Heart left ventricle (tissue), 13 donors: ENCODE measurements around the gene CCL8.

ENCODE experiments used
- POLR2A ChIP-seq, 2 donors: fragments of 450-650 bp; IDR thresholded peaks; one replicate each; pipeline ENCODE4 v1.6.1; 2017; ENCODE audit warnings: antibody characterized with exemption in 2 of 2, mild to moderate bottlenecking in 2 of 2, moderate library complexity in 2 of 2
- TF ChIP-seq, protein P1 (sequence below), 12 donors: fragments of 200-600 bp; sonication (generic) in 4 of 12; IDR thresholded peaks; one replicate each; pipeline versions ENCODE4 v1.5.0 to v1.8.0; 2018 to 2022; ENCODE audit warnings: antibody characterized with exemption in 12 of 12, mild to moderate bottlenecking in 5 of 12
- donor health status: ischemic (EF 13 %, LVEDD 7.1; RV severe dilation, severe dysfunction).
- donor health status: DM: no; HTN: yes; CAD: no.
- donor health status: DM: no; HTN: no; CAD: no.
- donor health status: ischemic (EF 25% LVEDD 6.9; RV normal size, moderate dysfunction).
- donor health status: ischemic (EF 25% LVEDD 5.7; RV mildly dilated, moderate dysfunction).
- donor health status: ischemic (EF 35%, LVEDD 5.7; RV mildly dilated, moderate dysfunction).
- donor health status: nonischemic (EF 11% LVEDD 7.7; RV severe dilation, severe dysfunction).
- donor health status: DM: yes; HTN: yes; CAD: no.
- donor health status: PGD.
- donor health status: ischemic (EF 29% LVEDD 5.4; RV normal size, mild dysfunction).
- donor health status: nonischemic (EF 23%, LVEDD 6.1; RV moderate dilation, normal function).

DNA sequence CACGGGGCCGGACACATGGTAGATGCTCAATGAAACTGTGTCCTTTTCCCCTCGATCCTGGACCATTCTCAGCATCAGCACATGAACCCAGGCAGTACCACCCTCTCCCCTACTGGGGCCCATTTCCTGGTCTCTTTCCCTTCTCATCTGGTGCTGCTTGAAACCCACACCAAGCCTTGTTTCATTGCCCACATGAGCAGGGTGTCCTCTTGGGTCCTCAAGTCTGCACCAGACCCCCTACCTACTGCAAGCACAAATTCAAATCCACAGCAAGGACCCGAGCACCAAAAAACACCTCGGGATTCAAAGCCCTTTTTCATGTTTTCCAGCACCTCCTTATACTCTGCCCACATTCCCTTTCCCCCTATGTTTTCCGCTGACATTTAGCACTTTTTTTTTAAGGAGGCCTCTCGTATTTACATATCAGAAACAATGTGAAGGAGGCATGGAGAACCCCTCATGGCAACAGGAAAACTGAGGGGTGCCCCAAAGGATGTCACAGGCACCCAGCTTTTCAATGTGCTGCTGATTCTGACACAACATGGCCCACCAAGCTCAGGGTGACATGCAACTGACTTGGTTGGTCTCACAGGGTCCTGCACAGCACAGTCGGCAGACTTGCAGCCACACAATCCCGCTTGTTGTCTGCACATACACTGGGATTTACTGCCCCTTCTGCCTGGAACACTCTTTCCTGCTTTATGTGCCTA is 48.4 kb downstream of the CCL8 start:
- no peak for TF ChIP-seq POLR2A (IDR thresholded peaks at IDR 0.05)
- TF ChIP-seq, protein P1, sequence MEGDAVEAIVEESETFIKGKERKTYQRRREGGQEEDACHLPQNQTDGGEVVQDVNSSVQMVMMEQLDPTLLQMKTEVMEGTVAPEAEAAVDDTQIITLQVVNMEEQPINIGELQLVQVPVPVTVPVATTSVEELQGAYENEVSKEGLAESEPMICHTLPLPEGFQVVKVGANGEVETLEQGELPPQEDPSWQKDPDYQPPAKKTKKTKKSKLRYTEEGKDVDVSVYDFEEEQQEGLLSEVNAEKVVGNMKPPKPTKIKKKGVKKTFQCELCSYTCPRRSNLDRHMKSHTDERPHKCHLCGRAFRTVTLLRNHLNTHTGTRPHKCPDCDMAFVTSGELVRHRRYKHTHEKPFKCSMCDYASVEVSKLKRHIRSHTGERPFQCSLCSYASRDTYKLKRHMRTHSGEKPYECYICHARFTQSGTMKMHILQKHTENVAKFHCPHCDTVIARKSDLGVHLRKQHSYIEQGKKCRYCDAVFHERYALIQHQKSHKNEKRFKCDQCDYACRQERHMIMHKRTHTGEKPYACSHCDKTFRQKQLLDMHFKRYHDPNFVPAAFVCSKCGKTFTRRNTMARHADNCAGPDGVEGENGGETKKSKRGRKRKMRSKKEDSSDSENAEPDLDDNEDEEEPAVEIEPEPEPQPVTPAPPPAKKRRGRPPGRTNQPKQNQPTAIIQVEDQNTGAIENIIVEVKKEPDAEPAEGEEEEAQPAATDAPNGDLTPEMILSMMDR (IDR thresholded peaks at IDR 0.05), result no peak
